HG03175 (cell line): ENCODE data around the gene PLVAP.
"Not testable (repeated sequence)": the region's sequence is repeated elsewhere in the genome, so short reads cannot be mapped to it uniquely, and the experiment has no call there.

Experiments
- ATAC-seq: cut with Tn5 transposase; IDR thresholded peaks from one replicate; pipeline ENCODE4 v1.9.1; 2021; ENCODE audit warnings: mild to moderate bottlenecking, moderate library complexity; ENCODE audit not compliant: unreplicated experiment

PLVAP gene

GRCh38 chr19:17402982-17403855 is 26.1 kb upstream of the PLVAP start:
- no peak for ATAC-seq

GRCh38 chr19:17401628-17402027 is 24.5 kb upstream of the PLVAP start:
- no peak for ATAC-seq

- ATAC-seq, result no peak
Observed at GRCh38 chr19:17398902-17399527, 21.9 kb upstream of the PLVAP start.

- no peak for ATAC-seq
Observed at GRCh38 chr19:17394891-17395415, 17.8 kb upstream of the PLVAP start.

- ATAC-seq, result no peak
Observed at GRCh38 chr19:17393914-17394313, 16.8 kb upstream of the PLVAP start, which contains the start of gene CCDC194. TSS of gene CCDC194 (minus strand) at chr19:17394196. CDS start at chr19:17394158, 38 bp downstream.

- ATAC-seq, result no peak
Observed at GRCh38 chr19:17393002-17393401, 15.9 kb upstream of the PLVAP start.

- peak; percentile 23 for ATAC-seq
Observed at GRCh38 chr19:17391371-17392151, 14.4 kb upstream of the PLVAP start.

GRCh38 chr19:17390665-17391370 is 13.7 kb upstream of the PLVAP start:
- peak; percentile 94 for ATAC-seq

- ATAC-seq, result no peak
Observed at GRCh38 chr19:17389957-17390664, 13.0 kb upstream of the PLVAP start.

- ATAC-seq, result no peak
Observed at GRCh38 chr19:17389288-17389687, 12.1 kb upstream of the PLVAP start.

- no peak for ATAC-seq
Observed at GRCh38 chr19:17385878-17386611, 8.9 kb upstream of the PLVAP start.

- no peak for ATAC-seq
Observed at GRCh38 chr19:17380426-17381138, 3.4 kb upstream of the PLVAP start.

GRCh38 chr19:17379221-17379631 is 2.1 kb upstream of the PLVAP start:
- no peak for ATAC-seq

GRCh38 chr19:17378271-17378670 is 1.1 kb upstream of the PLVAP start:
- no peak for ATAC-seq

- peak; percentile 70 for ATAC-seq
Observed at GRCh38 chr19:17370026-17370587, 7.0 kb downstream of the PLVAP start.

GRCh38 chr19:17365361-17365760 is 11.8 kb downstream of the PLVAP start:
- no peak for ATAC-seq

GRCh38 chr19:17363852-17364605 is 13.1 kb downstream of the PLVAP start:
- not testable (repeated sequence) for ATAC-seq
